MM.1S (cell line): ENCODE data around the gene ACSF3.

Experiments used
- CTCF ChIP-seq: fragments of 300-600 bp; sonication (generic); IDR thresholded peaks from 2 replicates; pipeline ENCODE4 v1.5.1; 2016; ENCODE audit warnings: antibody characterized with exemption, low read length, mixed read lengths
- EZH2 ChIP-seq: fragments of 300-600 bp; sonication (generic); optimal IDR thresholded peaks from 2 replicates; pipeline ENCODE3; 2017; ENCODE audit warnings: low read depth, mild to moderate bottlenecking, antibody characterized with exemption, low read length, mixed read lengths

- TF ChIP-seq CTCF (no peak), EZH2 (no peak)
Measured at GRCh38 chr16:89174877-89175276, 81.2 kb downstream of the ACSF3 start.
